Stimulated activated CD8-positive, alpha-beta memory T cell treated with anti-CD3 and anti-CD28 coated beads, Interleukin-12 subunit alpha, Interleukin-12 subunit beta, amount 100 ng/mL, for 24 hours (primary cell): ENCODE results near the gene PTPRJ.

Experiments used
- DNase-seq: peaks from one replicate; pipeline ENCODE4 v3.0.0-alpha.2; 2020; ENCODE audit errors: extremely low read depth

The PTPRJ gene

DNA sequence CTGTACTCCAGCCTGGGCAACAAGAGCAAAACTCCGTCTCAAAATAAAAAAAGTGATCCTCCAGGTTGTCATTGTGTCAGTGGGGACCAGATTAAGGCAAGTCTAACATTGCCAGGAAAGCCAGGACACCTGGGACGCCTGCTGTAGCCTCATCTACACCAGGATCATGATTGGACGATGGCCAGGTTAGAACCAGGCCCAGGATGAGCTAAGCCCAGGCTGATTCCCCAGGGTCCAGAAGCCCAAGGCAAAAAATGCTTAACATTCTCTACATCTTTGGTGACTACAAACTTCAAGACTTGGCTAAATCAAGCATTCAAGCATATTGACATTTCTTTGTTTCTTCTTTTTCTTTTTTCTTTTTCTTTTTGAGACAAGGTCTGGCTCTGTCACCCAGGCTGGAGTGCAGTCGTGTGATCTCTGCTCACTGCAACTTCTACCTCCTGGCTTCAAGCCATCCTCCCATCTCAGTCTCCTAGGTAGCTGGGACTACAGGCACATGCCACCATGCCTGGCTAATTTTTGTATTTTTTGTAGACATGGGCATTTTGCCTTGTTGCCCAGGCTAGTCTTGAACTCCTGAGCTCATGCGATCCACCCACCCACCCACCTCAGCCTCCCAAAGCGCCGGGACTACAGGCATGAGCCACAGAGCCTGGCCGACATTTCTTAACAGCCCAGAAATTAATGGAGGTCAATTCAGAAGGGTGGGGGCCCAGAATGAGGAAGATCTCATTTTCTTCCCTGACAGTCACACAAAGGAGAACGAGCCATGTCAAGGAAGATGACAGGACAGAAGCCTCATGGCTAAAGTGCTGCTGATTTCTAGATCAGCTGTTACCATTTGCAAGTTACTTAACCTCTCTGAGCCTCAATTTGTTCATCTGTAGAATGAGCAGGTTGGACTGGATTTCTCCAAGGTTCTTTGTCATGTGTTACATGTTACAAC, 12.5 kb upstream of the PTPRJ start:
- no peak for DNase-seq

DNA sequence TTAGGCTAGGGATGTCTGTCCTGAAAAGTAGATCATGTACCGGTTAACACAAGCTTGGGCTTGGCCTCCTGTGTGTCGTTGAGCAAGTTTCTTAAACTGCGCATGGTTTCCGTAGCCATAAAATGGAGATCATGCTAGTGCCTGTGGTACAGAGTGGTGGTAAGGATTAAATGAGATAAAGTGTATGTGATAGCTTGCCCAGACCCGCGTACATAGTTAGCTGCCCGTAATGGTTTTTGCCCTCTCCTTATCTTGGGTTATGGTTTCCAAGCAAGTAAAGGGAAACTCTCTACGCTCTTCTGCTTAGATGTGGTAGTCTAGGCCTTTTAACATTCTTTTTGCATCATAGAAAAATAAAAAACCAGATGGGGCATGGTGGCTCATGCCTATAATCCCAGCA, 11.0 kb upstream of the PTPRJ start:
- DNase-seq: no peak

GRCh38 chr11:47971501-47971900, 8.9 kb upstream of the PTPRJ start:
- no peak for DNase-seq

GRCh38 chr11:47973173-47973572, 7.2 kb upstream of the PTPRJ start:
- no peak for DNase-seq

DNA sequence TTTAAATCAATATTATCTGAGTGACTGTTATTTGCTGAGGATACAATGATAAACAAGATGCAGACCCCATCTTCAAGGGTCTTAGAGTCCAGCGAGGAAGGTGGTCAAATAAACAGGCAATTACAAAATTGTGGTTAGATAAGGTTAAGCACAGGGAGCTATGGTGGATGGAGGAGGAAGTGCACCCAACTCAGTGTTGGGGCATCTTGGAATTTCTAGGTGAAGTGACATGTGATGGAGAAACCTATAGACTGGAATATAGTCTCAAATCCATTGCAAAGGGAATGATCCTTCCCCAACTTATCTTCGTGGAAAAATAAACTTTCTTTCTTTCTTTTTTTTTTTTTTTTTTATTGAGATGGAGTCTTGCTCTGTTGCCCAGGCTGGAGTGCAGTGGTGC, 3.4 kb upstream of the PTPRJ start:
- DNase-seq: no peak

DNA sequence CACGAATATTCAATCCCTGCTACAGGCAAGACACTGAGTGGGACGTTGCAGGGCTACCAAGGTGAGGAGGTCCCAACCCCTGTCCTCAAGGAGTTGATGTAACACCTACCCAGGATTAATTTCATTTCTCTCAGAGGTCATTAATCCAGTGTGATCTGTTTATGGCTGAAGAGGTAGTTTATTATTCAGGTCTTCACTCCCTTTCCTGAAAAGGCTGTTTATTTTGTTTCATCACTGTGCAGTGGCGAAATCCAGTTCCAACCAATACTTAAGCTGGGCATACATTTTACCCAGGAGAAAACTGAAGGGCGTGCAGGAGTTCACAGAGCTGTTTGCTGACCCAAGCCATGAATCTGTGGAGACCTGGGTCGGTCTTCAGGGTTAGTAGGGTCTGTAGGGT, 2.7 kb upstream of the PTPRJ start:
- DNase-seq: no peak

DNA sequence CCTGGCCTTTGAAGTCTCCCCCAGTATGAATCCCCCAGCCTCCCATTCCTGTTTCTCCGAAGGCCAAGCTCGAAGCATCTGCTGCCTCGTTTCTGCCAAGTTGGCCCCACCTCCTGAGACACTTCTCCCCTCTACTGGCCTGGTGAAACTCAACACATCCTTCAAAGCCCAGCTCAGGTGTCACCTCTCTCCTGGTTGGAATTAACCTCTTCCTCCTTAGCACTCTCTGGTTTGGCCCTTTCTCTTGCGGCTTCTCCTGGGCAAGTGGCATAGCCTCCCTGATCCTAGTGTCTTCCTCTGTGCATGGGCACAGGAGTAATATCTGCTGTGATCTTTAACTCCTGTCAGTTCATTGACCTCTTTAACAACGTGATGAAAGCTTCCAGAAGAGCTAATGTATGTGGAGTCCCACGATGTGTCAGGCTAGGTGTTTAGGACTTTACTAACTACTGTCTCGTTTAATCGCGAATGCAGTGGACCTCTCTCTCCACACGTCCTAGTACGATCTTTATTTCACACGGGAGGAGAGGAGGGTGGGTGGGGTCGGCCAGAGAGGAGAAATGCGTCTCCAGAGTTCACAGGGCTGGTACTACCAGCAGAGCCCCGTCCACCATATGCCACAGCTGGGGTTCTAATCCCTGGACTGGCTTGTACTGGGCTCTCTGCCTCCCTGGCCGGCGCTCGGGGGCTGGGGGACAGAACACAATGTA, 826 bp upstream of the PTPRJ start:
- no peak for DNase-seq

- DNase-seq: no peak
These were observed 705 bp downstream of the PTPRJ start for GRCh38 chr11:47980907-47981621.

GRCh38 chr11:47981667-47982404, 1.5 kb downstream of the PTPRJ start:
- no peak for DNase-seq

GRCh38 chr11:47982616-47983015, 2.3 kb downstream of the PTPRJ start:
- no peak for DNase-seq

DNA sequence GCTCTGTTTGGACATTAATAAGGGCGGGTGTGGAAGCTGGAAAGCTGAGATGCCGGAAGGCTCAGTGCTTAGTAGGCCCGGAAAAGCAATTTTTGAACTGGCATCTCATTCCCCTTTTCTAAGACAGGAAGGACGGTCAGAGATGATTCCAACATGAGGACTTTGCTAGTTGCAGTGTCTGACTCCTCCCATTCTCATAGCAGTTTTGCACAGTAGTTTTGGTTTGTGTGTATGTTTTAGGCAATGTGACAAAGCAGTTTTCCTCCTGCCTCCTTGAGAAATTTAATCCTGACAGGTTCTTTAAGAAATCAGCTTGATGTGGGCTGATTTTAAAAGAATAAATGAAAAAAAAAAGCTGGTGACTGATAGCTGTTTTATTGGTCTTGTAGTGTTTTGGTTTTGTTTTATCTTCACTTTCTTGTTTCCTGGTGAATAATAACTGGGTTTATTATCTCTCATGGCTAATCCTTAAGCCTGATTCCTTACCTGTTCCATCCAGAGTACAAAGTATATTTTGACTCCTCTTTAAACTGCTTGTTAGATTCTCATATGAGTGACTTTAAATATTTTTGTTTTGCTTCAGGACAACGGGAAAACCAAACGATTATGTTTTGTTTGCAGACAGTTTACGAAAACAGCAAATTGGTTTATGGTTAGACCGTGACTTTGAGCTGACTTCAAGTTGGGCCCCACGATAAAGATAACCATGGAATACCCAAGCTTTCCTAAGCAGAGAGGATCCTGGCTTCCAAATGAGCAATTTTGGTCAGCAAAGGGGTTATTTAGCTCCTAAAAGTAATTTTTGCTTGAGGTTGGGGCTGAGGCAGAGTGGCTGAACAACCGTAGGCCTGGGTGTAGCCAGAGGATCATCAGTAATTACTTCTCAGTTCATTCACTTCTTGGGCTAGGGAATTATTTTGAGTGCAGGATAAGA, 3.4 kb downstream of the PTPRJ start:
- no peak for DNase-seq

DNA sequence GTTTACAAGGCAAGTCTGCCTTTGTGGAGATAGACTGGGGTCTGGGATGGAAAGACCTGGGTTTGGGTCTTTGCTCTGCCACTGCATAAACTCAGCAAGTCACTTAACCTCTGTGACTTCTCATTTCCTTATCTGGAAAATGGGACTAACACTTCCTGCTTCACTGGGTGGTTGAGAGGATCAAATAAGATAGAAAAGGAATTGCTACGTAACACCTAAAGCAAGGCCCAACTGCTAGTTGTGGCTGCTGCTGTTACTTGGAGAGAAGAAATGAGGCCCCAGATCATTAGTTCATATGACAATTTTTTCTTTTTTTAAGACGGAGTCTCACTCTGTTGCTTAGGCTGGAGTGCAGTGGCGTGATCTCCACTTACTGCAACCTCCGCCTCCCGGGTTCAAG, 5.9 kb downstream of the PTPRJ start:
- no peak for DNase-seq

DNA sequence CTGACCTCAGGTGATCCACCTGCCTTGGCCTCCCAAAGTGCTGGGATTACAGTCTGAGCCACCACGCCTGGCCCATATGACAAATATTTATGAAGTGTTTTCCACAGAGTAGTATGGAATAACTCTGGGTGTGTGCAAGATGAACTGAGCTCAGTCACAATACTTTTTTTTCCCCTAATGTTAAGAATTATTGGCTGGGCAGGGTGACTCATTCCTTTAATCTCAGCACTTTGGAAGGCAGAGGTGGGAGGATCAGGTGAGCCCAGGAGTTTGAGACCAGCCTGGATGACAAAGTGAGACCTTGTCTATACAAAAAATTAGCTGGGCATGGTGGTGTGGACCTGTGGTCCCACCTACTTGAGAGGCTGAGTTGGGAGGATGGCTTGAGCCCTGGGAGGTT, 6.4 kb downstream of the PTPRJ start:
- no peak for DNase-seq

- no peak for DNase-seq
These were observed 7.0 kb downstream of the PTPRJ start for GRCh38 chr11:47987310-47987709.

DNA sequence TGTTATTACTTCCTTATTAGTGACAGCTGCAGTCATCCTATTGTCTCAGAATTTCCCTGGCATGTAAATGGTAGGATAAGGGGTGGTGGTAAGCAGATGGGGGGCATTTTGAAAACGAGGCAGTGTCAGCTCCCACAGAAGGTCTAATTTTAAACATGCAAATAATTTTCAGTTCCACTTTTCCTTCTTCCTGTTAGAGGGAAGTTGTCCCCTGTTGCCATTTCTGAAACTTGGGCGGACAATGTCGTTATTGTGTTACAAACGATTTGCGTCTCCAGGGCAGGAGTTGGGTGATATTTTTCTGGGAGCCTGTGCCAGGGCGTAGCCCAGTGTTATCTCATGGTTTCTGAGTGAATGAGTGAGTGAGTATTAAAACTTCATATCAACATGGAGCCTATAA, 7.4 kb downstream of the PTPRJ start:
- DNase-seq: no peak

- DNase-seq: no peak
These were observed 9.4 kb downstream of the PTPRJ start for GRCh38 chr11:47989779-47990178.

DNA sequence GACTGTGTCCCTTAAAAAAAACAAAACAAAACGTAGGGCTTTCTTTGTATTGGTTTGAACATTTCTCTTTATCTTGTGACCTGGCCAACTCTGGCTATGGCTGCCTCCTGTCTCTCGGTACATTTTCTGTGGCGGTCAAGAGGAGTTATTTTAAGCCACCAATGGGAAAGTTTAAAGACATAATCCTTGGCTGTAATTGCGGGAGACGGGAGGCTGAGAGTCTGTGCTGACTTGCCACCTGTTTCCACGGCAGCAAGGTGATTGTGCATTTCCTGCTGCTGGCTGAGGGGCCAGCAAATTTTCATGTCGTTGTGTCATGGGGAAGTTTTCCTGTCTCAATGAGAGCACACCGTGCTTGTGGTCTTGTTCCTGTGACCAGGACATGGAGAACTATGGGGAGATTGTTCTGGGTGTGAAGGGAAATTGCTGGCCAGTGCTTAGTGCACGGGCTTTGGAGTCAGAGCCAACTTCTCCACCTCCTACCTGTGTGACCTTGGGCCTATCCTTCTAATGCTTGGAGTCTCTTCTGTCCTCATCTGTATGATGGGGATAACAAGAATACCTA, 11.0 kb downstream of the PTPRJ start:
- no peak for DNase-seq

DNA sequence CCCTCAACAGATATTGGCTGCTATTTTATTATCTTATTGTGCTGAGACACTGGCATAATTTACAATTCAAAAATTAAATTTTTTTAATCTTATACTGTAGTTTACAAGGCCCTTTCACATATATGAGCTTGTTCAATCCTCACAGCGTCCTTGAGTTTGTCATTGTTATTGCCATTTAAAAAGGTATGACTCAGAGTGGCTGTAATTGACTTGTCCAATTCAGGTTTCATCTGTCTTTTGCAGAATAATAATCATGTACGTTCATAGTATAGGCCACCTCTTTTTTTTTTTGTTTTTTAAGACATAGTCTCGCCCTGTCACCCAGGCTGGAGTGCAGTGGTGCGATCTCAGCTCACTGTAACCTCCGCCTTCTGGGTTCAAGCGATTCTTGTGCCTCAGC, 11.5 kb downstream of the PTPRJ start:
- DNase-seq: no peak

DNA sequence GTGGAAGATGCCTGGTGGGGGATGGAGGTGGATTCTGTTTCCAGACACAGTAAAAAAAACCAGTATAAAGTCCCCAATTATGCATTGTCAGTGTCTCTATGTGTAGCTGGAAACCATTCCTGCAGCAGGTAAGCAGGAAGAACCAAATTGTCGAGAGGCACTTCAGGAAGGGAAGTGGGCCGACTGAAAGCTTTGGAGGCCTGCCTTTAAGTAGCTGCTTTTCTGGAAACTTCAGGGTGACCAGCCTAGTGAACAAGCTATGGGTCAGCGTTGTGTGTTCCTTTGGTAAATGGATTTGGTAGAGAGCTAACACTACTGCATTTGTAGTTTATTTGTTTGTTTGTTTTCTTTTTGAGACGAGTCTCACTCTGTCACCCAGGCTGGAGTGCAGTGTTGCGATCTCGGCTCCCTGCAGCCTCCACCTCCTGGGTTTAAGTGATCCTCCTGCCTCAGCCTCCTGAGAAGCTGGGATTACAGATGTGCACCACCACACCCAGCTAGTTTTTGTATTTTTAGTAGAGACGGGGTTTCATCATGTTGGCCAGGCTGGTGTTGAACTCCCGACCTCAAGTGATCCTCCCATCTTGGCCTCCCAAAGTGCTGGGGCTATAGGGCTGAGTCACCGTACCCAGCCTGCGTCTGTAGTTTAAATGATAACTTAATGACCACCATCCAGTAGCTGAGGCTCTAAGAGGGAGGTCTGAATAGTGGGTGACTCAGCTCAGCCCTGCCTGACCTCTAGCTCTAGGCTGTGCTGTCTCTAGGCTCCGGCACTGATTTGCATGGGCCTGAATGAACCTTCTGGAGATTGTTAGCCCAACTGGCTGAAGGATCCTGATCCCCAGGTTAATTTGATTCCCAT, 12.8 kb downstream of the PTPRJ start:
- no peak for DNase-seq
